Liver (tissue), 9 donors: ENCODE measurements around the gene IGF2R. TPM values are rescaled to one million over a fixed set of nuclear protein-coding genes. Genes with fewer than 3 reads are reported as not detected.

Experiments
- DNase-seq: peaks from one replicate; pipeline ENCODE4 v3.0.0-alpha.2; 2017; ENCODE audit warnings: low spot score
- H3K27ac ChIP-seq, 2 donors: one replicate each; pipeline ENCODE4 v1.7.0; 2013; ENCODE audit warnings: inconsistent platforms in 2 of 2, low read length in 2 of 2, control low read depth in 1 of 2, low read depth in 1 of 2, mild to moderate bottlenecking in 1 of 2
- H3K27me3 ChIP-seq, 4 donors: one replicate each; pipeline versions ENCODE4 v1.6.1 to v1.7.0; 2013; ENCODE audit warnings: low read length in 3 of 4, inconsistent platforms in 1 of 4, mild to moderate bottlenecking in 1 of 4, moderate library complexity in 1 of 4; ENCODE audit not compliant: control insufficient read depth in 4 of 4, insufficient read depth in 4 of 4
- H3K36me3 ChIP-seq, 4 donors: one replicate each; pipeline versions ENCODE4 v1.6.1 to v1.7.0; 2013; ENCODE audit warnings: low read length in 3 of 4, mild to moderate bottlenecking in 3 of 4, low read depth in 1 of 4, moderate library complexity in 1 of 4; ENCODE audit not compliant: control insufficient read depth in 4 of 4, insufficient read depth in 3 of 4
- H3K4me1 ChIP-seq, 4 donors: one replicate each; pipeline versions ENCODE4 v1.6.1 to v1.7.0; 2013; ENCODE audit warnings: low read length in 3 of 4, mild to moderate bottlenecking in 3 of 4, moderate library complexity in 1 of 4; ENCODE audit not compliant: control insufficient read depth in 4 of 4, insufficient read depth in 4 of 4
- H3K4me3 ChIP-seq, 3 donors: one replicate each; pipeline versions ENCODE4 v1.6.1 to v1.7.0; 2013; ENCODE audit warnings: low read length in 3 of 3, control low read depth in 1 of 3, low read depth in 1 of 3, mild to moderate bottlenecking in 1 of 3
- H3K9ac ChIP-seq, 2 donors: one replicate each; pipeline ENCODE4 v1.7.0; 2013; ENCODE audit warnings: low read length in 2 of 2, mild to moderate bottlenecking in 2 of 2, moderate library complexity in 2 of 2, control low read depth in 1 of 2, low read depth in 1 of 2
- H3K9me3 ChIP-seq, 4 donors: one replicate each; pipeline versions ENCODE4 v1.6.1 to v1.7.0; 2013; ENCODE audit warnings: low read length in 3 of 4; ENCODE audit not compliant: control insufficient read depth in 4 of 4
- CTCF ChIP-seq: fragments of 150-350 bp; IDR thresholded peaks from 2 replicates; pipeline ENCODE4 v1.5.1; 2017; ENCODE audit warnings: improper control_type of control experiment, low read depth, low read length; ENCODE audit not compliant: missing input control
- EGR1 ChIP-seq, 2 donors: IDR thresholded peaks; 2 replicates each; pipeline ENCODE4 v1.6.1; 2016 to 2018; ENCODE audit warnings: antibody characterized with exemption in 2 of 2, low read depth in 2 of 2
- FOXA1 ChIP-seq: IDR thresholded peaks from 2 replicates; pipeline ENCODE4 v1.6.1; 2016; ENCODE audit warnings: antibody characterized with exemption
- FOXA2 ChIP-seq: IDR thresholded peaks from 2 replicates; pipeline ENCODE4 v1.6.1; 2016; ENCODE audit warnings: antibody characterized with exemption
- GABPA ChIP-seq, 2 donors: IDR thresholded peaks in 1 of 2; conservative IDR thresholded peaks in 1 of 2; 2 replicates each; pipeline ENCODE4 v1.6.1; 2016; ENCODE audit warnings: antibody characterized with exemption in 2 of 2, mild to moderate bottlenecking in 1 of 2, moderate library complexity in 1 of 2
- HNF4A ChIP-seq, 2 donors: conservative IDR thresholded peaks; 2 replicates each; pipeline ENCODE4 v1.6.1; 2016; ENCODE audit warnings: antibody characterized with exemption in 2 of 2, mild to moderate bottlenecking in 2 of 2
- JUND ChIP-seq, 2 donors: IDR thresholded peaks; 2 replicates each; pipeline ENCODE4 v1.6.1; 2016; ENCODE audit warnings: antibody characterized with exemption in 2 of 2
- MAX ChIP-seq: IDR thresholded peaks from 2 replicates; pipeline ENCODE4 v1.6.1; 2016; ENCODE audit warnings: antibody characterized with exemption
- NR2F2 ChIP-seq: IDR thresholded peaks from 2 replicates; pipeline ENCODE4 v1.6.1; 2016; ENCODE audit warnings: antibody characterized with exemption
- RAD21 ChIP-seq, 2 donors: IDR thresholded peaks; 2 replicates each; pipeline ENCODE4 v1.6.1; 2016; ENCODE audit warnings: antibody characterized with exemption in 2 of 2, mild to moderate bottlenecking in 2 of 2
- REST ChIP-seq: IDR thresholded peaks from 2 replicates; pipeline ENCODE4 v1.6.1; 2016; ENCODE audit warnings: antibody characterized with exemption, mild to moderate bottlenecking
- RXRA ChIP-seq, 2 donors: IDR thresholded peaks; 2 replicates each; pipeline ENCODE4 v1.6.1; 2017 to 2018; ENCODE audit warnings: antibody characterized with exemption in 2 of 2, mild to moderate bottlenecking in 1 of 2
- SP1 ChIP-seq: IDR thresholded peaks from 2 replicates; pipeline ENCODE4 v1.6.1; 2018; ENCODE audit warnings: antibody characterized with exemption, mild to moderate bottlenecking
- TAF1 ChIP-seq: conservative IDR thresholded peaks from 2 replicates; pipeline ENCODE4 v1.6.1; 2016; ENCODE audit warnings: antibody characterized with exemption, mild to moderate bottlenecking
- YY1 ChIP-seq: IDR thresholded peaks from 2 replicates; pipeline ENCODE4 v1.6.1; 2016; ENCODE audit warnings: antibody characterized with exemption, mild to moderate bottlenecking
- ZBTB33 ChIP-seq: IDR thresholded peaks from 2 replicates; pipeline ENCODE4 v1.6.1; 2016; ENCODE audit warnings: antibody characterized with exemption
- WGBS: extraction: QIAGEN DNeasy Blood & Tissue Kit; methylation state at CpG from one replicate; pipeline ENCODE4 v1.1.7; 2013; 5-methylcytosine and 5-hydroxymethylcytosine counted together
- polyA plus RNA-seq, 2 donors: library from polyadenylated mRNA; stranded (reverse) in 1 of 2; unstranded in 1 of 2; fragments of 200-250 nt in 1 of 2; fragments of >200 nt in 1 of 2; fragmentation: Nextera tagmentation in 1 of 2; extraction: Ambion mirVana in 1 of 2; gene quantifications; one replicate each; pipeline versions ENCODE4 v1.2.1 to v1.2.3, GENCODE V29; 2013 to 2015
- total RNA-seq, 2 donors: library from RNA; depleted of rRNA; stranded (reverse); fragments of >200 nt; gene quantifications; one replicate each; pipeline ENCODE4 v1.2.3, GENCODE V29; 2014
- donor health status: healthy.
- donor health status: healthy.
- donor health status: healthy.
- donor health status: healthy.
- donor health status: healthy.

Gene IGF2R
- total and polyA plus RNA-seq, 4 donors = 16.6 to 84.9 (median 45.7) TPM

GRCh38 chr6:159969921-159970320 lies 1.0 kb downstream of the IGF2R start:
- Histone ChIP-seq H3K9ac (peak overlapping the region in 1 of 2 donors; percentile 52), H3K4me3 (peak overlapping the region; percentile 68 to 98 (median 77)), H3K27me3 (no peaks in the 10 kb centered on the region), H3K4me1 (peaks cover 3 to 25% (median 6%) of the 10 kb centered on the region in 4 donors), H3K36me3 (no peaks in the 10 kb centered on the region), H3K9me3 (no peaks in the 10 kb centered on the region), H3K27ac (peak overlapping the region; percentile 86 to 93)
- TF ChIP-seq REST (peak; percentile 35), CTCF (no peak), RAD21 (IDR thresholded peaks at IDR 0.05) (peak; percentile 37 to 47), NR2F2 (peak; percentile 28), GABPA (IDR thresholded peaks at IDR 0.05 in 1 of 2, conservative IDR thresholded peaks at IDR 0.05 in 1 of 2) (peak; percentile 12 to 63), RXRA (IDR thresholded peaks at IDR 0.05) (peak; percentile 33 to 52), EGR1 (IDR thresholded peaks at IDR 0.05; ENCODE audit: low read depth in 2 of 2) (no peak), SP1 (no peak), MAX (peak; percentile 7), ZBTB33 (peak; percentile 12), YY1 (peak; percentile 80), JUND (IDR thresholded peaks at IDR 0.05) (peak; percentile 52 to 57), HNF4A (conservative IDR thresholded peaks at IDR 0.05) (peak; percentile 13 to 23)
- DNase-seq = peak; percentile 51
- 4% methylated on average over 8 of the region's 8 CpGs for WGBS

- H3K27me3 ChIP-seq = no peaks in the 10 kb centered on the region
- no peak for DNase-seq
- H3K4me3 ChIP-seq = peak overlapping the region in 2 of 3 donors; percentile 68 to 98
- no peaks in the 10 kb centered on the region for H3K9me3 ChIP-seq
- H3K9ac ChIP-seq = peak overlapping the region in 1 of 2 donors; percentile 52
- WGBS = 94% methylated on average over 18 of the region's 18 CpGs
- H3K36me3 ChIP-seq = no peaks in the 10 kb centered on the region
- H3K4me1 ChIP-seq = peaks cover 3 to 28% (median 6%) of the 10 kb centered on the region in 4 donors
- H3K27ac ChIP-seq = peak overlapping the region; percentile 86 to 93
- no peak for TF ChIP-seq MAX
- no peak for TF ChIP-seq ZBTB33
- TF ChIP-seq YY1 = no peak
- no peak for TF ChIP-seq REST
- no peak for TF ChIP-seq TAF1
- no peak for TF ChIP-seq JUND (IDR thresholded peaks at IDR 0.05)
- no peak for TF ChIP-seq EGR1 (IDR thresholded peaks at IDR 0.05; ENCODE audit: low read depth in 2 of 2)
- TF ChIP-seq FOXA2 = no peak
- no peak for TF ChIP-seq FOXA1
These were observed 1.8 kb downstream of the IGF2R start for GRCh38 chr6:159970659-159971063.
